ENCODE data around the gene SLC38A9. TPM values are rescaled to one million over a fixed set of nuclear protein-coding genes. Genes with fewer than 3 reads are reported as not detected.

Gene SLC38A9
- total RNA-seq, 1 donor from 2014 or later: 43.7 TPM

DNA sequence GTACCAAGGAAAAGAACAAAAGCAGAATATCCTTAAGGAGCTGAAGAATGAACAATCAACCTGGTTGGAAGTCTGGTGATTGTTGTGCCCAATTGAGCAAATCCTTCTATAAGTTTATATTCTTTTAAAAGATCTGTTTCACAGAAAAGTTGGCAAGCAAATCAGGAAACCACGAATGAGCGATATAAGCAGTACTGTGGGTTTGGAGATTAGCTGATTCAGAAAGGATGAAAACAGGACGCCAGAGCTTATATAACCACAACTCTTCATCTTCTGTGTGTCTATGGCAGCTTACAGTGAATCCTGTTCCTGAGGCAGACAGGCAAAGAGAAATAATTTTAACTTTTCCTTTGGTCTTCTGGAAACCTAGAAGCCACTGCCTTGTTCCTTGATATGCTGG is 61.7 kb downstream of the SLC38A9 start:
- DNase-seq: no peak

GRCh38 chr5:55649963-55650362 is 62.2 kb downstream of the SLC38A9 start:
- no peak for DNase-seq

DNA sequence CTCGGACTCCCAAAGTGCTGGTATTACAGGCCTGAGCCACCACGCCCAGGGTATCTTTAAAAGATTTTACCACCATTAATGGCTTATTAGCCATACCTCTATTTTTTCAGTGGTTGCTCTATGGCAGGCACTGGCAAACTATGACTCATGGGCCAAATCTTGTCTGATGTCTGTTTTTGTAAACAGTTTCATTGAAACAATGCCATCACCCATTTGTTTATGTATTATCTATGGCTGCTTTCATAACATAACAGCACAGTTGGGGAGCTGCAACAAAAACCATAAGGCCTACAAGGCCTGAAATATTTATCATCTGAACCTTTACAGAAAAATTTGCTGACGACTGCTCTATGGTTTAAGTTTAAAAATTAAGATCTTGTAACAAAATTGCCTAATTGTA is 66.8 kb downstream of the SLC38A9 start:
- DNase-seq: no peak

- DNase-seq: no peak
Measured at GRCh38 chr5:55638455-55638854, 73.7 kb downstream of the SLC38A9 start.

- DNase-seq: peak; percentile 27
Measured at GRCh38 chr5:55638051-55638450, 74.1 kb downstream of the SLC38A9 start.

- peak; percentile 75 for DNase-seq
Measured at GRCh38 chr5:55636683-55637082, 75.4 kb downstream of the SLC38A9 start.

DNA sequence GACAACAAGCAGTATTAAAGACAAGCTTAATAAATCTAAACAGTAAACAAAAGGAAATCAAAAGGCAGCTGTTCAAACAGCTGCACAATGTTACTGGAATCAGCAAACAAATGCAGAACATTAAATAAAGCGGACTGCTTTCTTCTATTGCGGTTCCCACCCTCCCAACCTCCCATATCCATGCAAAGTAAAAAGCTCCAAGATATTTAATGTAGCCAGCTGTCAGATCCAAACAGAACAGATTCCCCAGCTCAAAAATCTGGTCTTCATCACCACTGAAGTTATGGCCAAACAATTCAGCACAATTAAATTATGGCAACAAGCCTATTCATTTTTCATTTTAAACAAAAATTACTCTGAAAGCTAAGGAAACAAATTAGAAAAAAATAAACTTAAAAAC is 75.9 kb downstream of the SLC38A9 start:
- DNase-seq: peak; percentile 94

DNA sequence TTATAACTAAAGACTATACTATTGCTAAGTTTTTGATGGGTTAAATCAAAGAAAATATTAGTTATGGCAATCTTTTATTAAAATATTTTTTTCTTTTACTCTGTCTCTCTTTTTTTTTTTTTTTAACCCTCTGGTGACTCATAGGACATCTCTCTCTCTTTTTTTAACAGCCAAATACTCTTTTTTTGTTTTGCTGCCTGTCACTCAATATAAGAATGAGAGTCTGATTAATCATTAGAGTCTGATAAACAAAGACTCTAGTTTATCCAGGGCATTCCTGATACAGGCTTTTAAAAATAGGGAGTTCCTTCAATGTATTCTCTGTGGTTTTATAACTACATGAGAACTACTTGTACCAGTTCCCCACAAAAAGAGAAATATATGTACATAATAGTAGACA is 77.3 kb downstream of the SLC38A9 start:
- DNase-seq: no peak

DNA sequence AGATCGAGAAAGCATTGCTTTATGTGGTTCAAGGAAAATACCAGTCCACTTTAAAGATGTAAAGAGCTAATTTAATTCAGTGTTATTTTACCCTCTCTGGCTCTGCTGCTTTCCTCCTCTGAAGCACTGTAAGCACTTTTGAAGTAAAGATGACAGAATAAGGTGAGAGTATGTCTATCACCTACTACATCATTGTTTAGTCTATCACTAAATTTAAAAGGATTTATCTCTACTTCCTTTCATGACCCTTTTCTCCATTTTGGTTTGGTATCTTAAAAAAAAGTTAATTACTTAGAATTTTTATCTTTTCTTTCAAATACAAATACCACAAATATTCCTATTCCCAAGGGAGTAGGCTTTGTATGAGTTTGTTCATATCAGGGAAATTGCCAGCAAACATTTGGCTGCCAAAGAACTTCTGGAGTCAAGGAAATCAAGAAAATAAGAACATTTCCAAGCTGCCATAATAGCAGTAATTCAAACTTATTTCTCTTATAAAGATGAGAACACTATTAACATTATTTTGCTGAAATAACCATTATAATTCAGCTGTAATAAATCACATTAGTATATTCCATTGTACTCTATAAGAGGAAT is 77.8 kb downstream of the SLC38A9 start:
- DNase-seq: peak; percentile 71

GRCh38 chr5:55633574-55634208 is 78.4 kb downstream of the SLC38A9 start:
- no peak for DNase-seq

DNA sequence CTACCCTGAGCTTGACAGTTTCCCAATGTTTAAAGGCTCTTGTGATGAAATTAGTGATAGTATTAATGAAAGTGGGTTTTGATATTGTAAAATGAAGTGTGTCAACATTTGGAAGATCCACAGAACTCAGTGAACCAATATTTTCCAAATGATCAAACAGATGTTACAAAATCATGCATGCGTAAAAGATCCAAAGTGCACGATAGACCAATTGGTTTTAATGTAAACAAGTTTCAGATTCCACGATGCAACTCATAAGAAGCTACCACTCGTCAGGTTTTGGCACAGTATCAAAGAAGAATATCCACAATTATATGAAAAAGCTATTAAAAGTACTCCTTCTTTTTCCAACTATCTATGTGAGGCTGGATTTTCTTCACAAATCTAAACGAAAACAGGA is 82.3 kb downstream of the SLC38A9 start:
- no peak for DNase-seq

DNA sequence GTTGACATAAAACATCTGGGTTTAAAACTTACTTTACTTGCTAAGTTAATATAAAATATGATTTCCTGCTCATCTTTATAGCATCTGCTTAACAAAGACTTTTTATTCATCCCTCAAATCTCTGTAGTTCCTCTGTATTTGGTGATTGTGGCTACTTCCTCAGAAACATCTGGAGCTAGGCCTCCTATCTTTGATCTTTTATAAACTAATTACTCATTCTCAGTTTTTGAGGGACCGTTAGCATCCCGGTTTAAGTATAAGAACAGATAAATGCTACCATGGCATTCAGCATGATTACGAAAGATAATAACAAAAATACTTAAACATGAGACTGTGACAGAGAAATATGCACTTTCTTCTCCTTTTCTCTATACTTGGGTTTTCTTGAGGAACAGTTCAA is 85.3 kb downstream of the SLC38A9 start:
- peak; percentile 37 for DNase-seq

DNA sequence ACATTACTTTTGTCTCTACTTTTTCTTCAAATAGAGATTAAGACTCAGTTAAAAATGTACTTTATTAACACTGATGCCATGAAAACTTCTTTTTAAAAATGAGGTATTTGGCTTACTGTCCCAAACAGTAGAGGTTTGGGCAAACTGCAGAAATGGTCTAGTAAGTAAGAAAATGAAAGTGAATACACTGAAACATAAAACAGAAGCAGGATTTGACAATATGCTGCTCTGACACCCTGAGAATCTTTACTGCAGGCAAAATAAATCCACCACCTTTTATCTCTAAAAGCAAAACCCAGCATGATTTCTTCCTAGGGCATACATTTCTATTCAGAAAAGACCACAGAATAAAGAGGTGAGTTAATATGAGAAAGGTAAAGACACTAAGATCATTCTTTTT is 86.2 kb downstream of the SLC38A9 start:
- no peak for DNase-seq

DNA sequence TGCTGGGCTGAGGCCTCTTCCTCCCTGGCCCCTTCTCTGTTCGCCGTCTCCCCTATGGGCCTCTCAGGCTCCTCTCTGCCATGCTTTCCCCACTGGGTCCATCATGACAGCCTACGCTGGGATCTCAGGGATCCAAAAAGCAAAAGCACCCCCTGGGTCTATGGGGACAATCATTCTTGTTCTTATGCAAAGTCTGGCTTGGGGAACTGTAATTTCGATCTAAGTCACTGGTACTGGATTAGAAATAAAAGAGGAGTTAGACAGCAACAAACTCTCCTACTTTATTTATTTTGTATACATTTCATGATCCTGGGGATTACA is 86.6 kb downstream of the SLC38A9 start:
- DNase-seq: no peak

- DNase-seq: no peak
Measured at GRCh38 chr5:55624841-55625588, 87.1 kb downstream of the SLC38A9 start.

DNA sequence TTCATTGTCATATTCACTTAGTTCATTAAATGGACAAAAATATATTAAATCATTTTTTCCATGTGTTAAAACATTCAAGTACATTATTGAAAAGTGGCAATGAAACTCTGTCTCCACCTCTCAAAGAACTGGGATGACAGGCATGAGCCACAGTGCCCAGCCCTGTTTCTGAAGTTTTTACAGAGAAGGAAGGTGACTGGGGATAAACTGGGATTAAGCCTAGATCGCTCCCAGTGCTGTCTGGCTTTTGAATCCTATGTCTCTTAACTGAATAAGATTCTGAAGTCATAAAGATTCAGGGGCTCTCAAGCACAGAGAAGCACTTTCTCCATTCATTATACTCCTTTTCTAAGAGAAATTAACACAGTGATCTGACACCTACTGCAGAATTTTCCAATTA is 88.3 kb downstream of the SLC38A9 start:
- no peak for DNase-seq

GRCh38 chr5:55622460-55622859 is 89.7 kb downstream of the SLC38A9 start:
- no peak for DNase-seq

DNA sequence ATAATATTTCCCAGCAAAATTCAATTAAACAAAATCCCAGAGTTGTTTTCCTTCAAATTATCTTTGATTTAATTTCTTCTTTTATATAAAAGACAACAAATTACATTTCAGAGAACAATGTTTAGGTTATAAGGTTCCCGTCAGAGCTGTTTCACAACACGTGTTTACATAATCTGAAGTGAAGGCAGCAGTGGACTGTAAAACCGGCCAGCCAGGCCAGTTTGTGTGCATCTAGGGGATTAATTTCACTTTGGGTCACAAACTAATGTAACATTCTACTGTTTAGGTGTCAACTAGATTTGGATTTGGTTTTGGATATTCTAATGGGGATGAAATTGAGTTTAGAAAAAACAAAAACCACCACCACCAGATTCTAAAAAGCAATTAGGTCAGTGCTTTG is 90.9 kb downstream of the SLC38A9 start:
- no peak for DNase-seq

DNA sequence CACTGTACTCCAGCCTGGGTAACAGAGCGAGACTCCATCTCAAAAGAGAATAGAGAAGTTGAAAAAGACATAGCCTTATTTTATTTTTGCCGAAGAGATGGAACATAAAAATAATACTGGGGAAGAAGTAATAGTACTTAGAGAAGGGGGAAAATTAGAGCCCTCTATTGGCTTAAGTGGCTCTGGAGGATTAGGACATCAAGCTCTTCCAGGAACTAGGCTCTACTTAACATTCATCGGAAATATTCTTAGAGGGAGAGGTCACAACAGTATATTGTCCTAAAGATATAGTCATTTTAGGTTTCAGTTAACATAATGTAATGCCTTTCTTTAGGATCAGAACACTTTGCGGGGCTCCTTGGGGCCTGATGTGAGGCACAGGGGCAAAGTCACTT is 91.4 kb downstream of the SLC38A9 start:
- no peak for DNase-seq

GRCh38 chr5:55620009-55620765 is 91.9 kb downstream of the SLC38A9 start:
- no peak for DNase-seq

DNA sequence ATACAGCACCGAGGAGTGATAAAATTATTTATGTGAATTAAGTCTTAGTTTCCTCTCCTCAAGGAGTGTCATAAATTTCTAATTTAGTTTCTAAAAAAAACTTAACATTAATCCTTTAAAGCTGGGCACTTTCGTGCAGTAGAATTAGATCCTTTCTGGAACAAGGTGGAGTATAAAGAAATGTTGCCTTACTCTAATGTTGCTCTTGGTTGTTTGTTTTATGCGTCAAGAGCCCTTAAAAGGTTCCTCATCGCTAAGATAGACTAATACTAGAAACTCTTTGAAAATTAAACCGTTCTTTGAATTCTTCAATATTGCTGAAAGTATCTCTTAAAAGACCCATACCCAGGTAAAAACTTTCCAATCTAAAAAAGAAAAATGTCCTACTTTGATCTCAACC is 93.8 kb downstream of the SLC38A9 start:
- DNase-seq: no peak

- DNase-seq: no peak
Measured at GRCh38 chr5:55613112-55613868, 98.8 kb downstream of the SLC38A9 start.

Data from skin of body (tissue), 2 donors.